CD4-positive, CD25-positive, alpha-beta regulatory T cell (primary cell): ENCODE results near the gene NOTCH2. TPM values are rescaled to one million over a fixed set of nuclear protein-coding genes. Genes with fewer than 3 reads are reported as not detected.
A peak's percentile ranks its signal among the peaks of the same experiment; 100 is the strongest.
"Not testable (repeated sequence)": the region's sequence is repeated elsewhere in the genome, so short reads cannot be mapped to it uniquely, and the experiment has no call there.

Source experiments
- ATAC-seq, 2 donors: fragments of 150-1000 bp; cut with Tn5 transposase; one replicate each; pipeline ENCODE4 v1.10.0; 2021; ENCODE audit warnings: low read depth in 2 of 2, moderate number of reproducible peaks in 2 of 2, moderate library complexity in 1 of 2
- DNase-seq, 3 donors: peaks; one replicate each; pipeline versions ENCODE4 v3.0.0 to v3.0.0-alpha.2; 2012 to 2022; ENCODE audit warnings: mixed read lengths in 1 of 3
- H3K27ac ChIP-seq: one replicate; pipeline ENCODE4 v1.7.0; 2013; ENCODE audit warnings: mild to moderate bottlenecking, low read length; ENCODE audit not compliant: insufficient read depth, poor library complexity, severe bottlenecking
- H3K27me3 ChIP-seq: one replicate; pipeline ENCODE4 v1.7.0; 2013; ENCODE audit warnings: low read length; ENCODE audit not compliant: control insufficient read depth, insufficient read depth
- H3K36me3 ChIP-seq: one replicate; pipeline ENCODE4 v1.7.0; 2013; ENCODE audit warnings: mild to moderate bottlenecking, low read length, moderate library complexity; ENCODE audit not compliant: control insufficient read depth, insufficient read depth
- H3K4me1 ChIP-seq: 2 replicates; pipeline ENCODE4 v1.7.0; 2013; ENCODE audit warnings: mild to moderate bottlenecking, low read length; ENCODE audit not compliant: insufficient read depth, control insufficient read depth, poor library complexity, severe bottlenecking
- H3K4me3 ChIP-seq: one replicate; pipeline ENCODE4 v1.7.0; 2013; ENCODE audit warnings: low read depth, mild to moderate bottlenecking, low read length, moderate library complexity
- H3K9me3 ChIP-seq, 2 experiments: 1 replicate in 1 of 2; 2 replicates in 1 of 2; pipeline ENCODE4 v1.7.0; 2013; ENCODE audit warnings: low read length in 2 of 2, mild to moderate bottlenecking in 1 of 2, moderate library complexity in 1 of 2; ENCODE audit not compliant: control insufficient read depth in 2 of 2
- H3K27ac Mint-ChIP-seq, 3 donors: one replicate each; pipeline ENCODE4 v1.8.0; 2020 to 2022; ENCODE audit warnings: mild to moderate bottlenecking in 3 of 3, mixed read lengths in 3 of 3, moderate library complexity in 2 of 3
- H3K27me3 Mint-ChIP-seq: one replicate; pipeline ENCODE4 v1.8.0; 2022; ENCODE audit warnings: mild to moderate bottlenecking, mixed read lengths
- H3K36me3 Mint-ChIP-seq: one replicate; pipeline ENCODE4 v1.8.0; 2020; ENCODE audit warnings: mixed read lengths
- H3K4me1 Mint-ChIP-seq, 4 donors: one replicate each; pipeline ENCODE4 v1.8.0; 2020 to 2022; ENCODE audit warnings: mixed read lengths in 4 of 4, mild to moderate bottlenecking in 1 of 4
- H3K4me3 Mint-ChIP-seq, 4 donors: one replicate each; pipeline ENCODE4 v1.8.0; 2020 to 2022; ENCODE audit warnings: mild to moderate bottlenecking in 4 of 4, mixed read lengths in 4 of 4, moderate library complexity in 3 of 4
- H3K9me3 Mint-ChIP-seq, 7 donors: one replicate each; pipeline ENCODE4 v1.8.0; 2020 to 2022; ENCODE audit warnings: mixed read lengths in 7 of 7, mild to moderate bottlenecking in 3 of 7, moderate library complexity in 2 of 7
- polyA plus RNA-seq, 4 donors: library from polyadenylated mRNA; unstranded; fragments of 300-500 nt; fragmentation: Illumina TruSeq; gene quantifications; one replicate each; pipeline ENCODE4 v1.2.3, GENCODE V29; 2021
- total RNA-seq: library from RNA; stranded (reverse); gene quantifications from one replicate; pipeline ENCODE4 v1.2.3, GENCODE V29; 2022

NOTCH2 gene
- total and polyA plus RNA-seq, 5 donors from 2014 or later, result 13.9 to 54.2 (median 20.6) TPM

GRCh38 chr1:120093548-120094181, 24.2 kb upstream of the NOTCH2 start:
- H3K4me1 ChIP-seq, H3K27ac Mint-ChIP-seq, H3K36me3 ChIP-seq, DNase-seq, H3K9me3 Mint-ChIP-seq, H3K27me3 Mint-ChIP-seq, H3K4me3 Mint-ChIP-seq, H3K4me3 ChIP-seq, H3K27ac ChIP-seq, H3K9me3 ChIP-seq, H3K27me3 ChIP-seq, H3K36me3 Mint-ChIP-seq: not testable (repeated sequence)
- peak in 1 of 2 donors; percentile 53 for ATAC-seq
- H3K4me1 Mint-ChIP-seq, result peaks cover 0 to 17% (median 1%) of the 10 kb centered on the region in 4 donors

GRCh38 chr1:120092232-120093218, 23.1 kb upstream of the NOTCH2 start:
- not testable (repeated sequence) for H3K27me3 ChIP-seq, H3K27me3 Mint-ChIP-seq, H3K9me3 Mint-ChIP-seq, H3K36me3 Mint-ChIP-seq, H3K27ac ChIP-seq, ATAC-seq, DNase-seq, H3K4me3 Mint-ChIP-seq, H3K36me3 ChIP-seq, H3K4me1 ChIP-seq, H3K27ac Mint-ChIP-seq, H3K9me3 ChIP-seq, H3K4me3 ChIP-seq
- peaks cover 0 to 21% (median 4%) of the 10 kb centered on the region in 4 donors for H3K4me1 Mint-ChIP-seq

GRCh38 chr1:120090830-120091229, 21.4 kb upstream of the NOTCH2 start:
- not testable (repeated sequence) for H3K27me3 Mint-ChIP-seq, H3K4me3 ChIP-seq, H3K36me3 Mint-ChIP-seq, H3K4me3 Mint-ChIP-seq, H3K27ac ChIP-seq, H3K27me3 ChIP-seq, H3K27ac Mint-ChIP-seq, DNase-seq, H3K9me3 ChIP-seq, H3K9me3 Mint-ChIP-seq, H3K4me1 ChIP-seq, ATAC-seq, H3K36me3 ChIP-seq
- peaks cover 0 to 20% (median 4%) of the 10 kb centered on the region in 4 donors for H3K4me1 Mint-ChIP-seq

GRCh38 chr1:120087959-120088358, 18.5 kb upstream of the NOTCH2 start:
- H3K27me3 Mint-ChIP-seq, H3K36me3 ChIP-seq, H3K4me1 ChIP-seq, H3K9me3 ChIP-seq, H3K36me3 Mint-ChIP-seq, H3K4me3 ChIP-seq, H3K27ac ChIP-seq, H3K9me3 Mint-ChIP-seq, H3K27me3 ChIP-seq: not testable (repeated sequence)
- DNase-seq (peak in 2 of 3 donors; percentile 28 to 41), ATAC-seq (peak; percentile 95 to 96)
- peak overlapping the region in 2 of 3 donors; percentile 57 to 62 for H3K27ac Mint-ChIP-seq
- H3K4me1 Mint-ChIP-seq, result peaks cover 0 to 18% (median 4%) of the 10 kb centered on the region in 4 donors
- peak overlapping the region in 3 of 4 donors; percentile 36 to 57 (median 56) for H3K4me3 Mint-ChIP-seq

GRCh38 chr1:120069920-120070214, 405 bp upstream of the NOTCH2 start:
- H3K27me3 ChIP-seq, H3K27me3 Mint-ChIP-seq, H3K4me3 Mint-ChIP-seq, H3K9me3 ChIP-seq, H3K9me3 Mint-ChIP-seq, H3K27ac Mint-ChIP-seq, H3K27ac ChIP-seq, H3K4me3 ChIP-seq, DNase-seq, H3K4me1 ChIP-seq, H3K36me3 ChIP-seq, H3K36me3 Mint-ChIP-seq: not testable (repeated sequence)
- H3K4me1 Mint-ChIP-seq, result peaks cover 0 to 11% (median 1%) of the 10 kb centered on the region in 4 donors
- peak in 1 of 2 donors; percentile 39 for ATAC-seq

- H3K27me3 Mint-ChIP-seq, H3K27ac Mint-ChIP-seq, H3K4me1 ChIP-seq, H3K36me3 Mint-ChIP-seq, ATAC-seq, H3K36me3 ChIP-seq, H3K4me3 ChIP-seq, H3K9me3 Mint-ChIP-seq, H3K9me3 ChIP-seq, H3K27me3 ChIP-seq: not testable (repeated sequence)
- H3K27ac ChIP-seq, result peak overlapping the region; percentile 47
- Mint-ChIP-seq H3K4me1 (peaks cover 0 to 11% (median 1%) of the 10 kb centered on the region in 4 donors), H3K4me3 (peak overlapping the region in 3 of 4 donors; percentile 66 to 81 (median 69))
- DNase-seq, result peak in 1 of 3 donors; percentile 24
Observed at GRCh38 chr1:120068683-120069066, 787 bp downstream of the NOTCH2 start.

- H3K36me3 Mint-ChIP-seq, result not testable (repeated sequence)
Observed at GRCh38 chr1:120048208-120048607, 21.3 kb downstream of the NOTCH2 start.

GRCh38 chr1:120041771-120042170, 27.7 kb downstream of the NOTCH2 start:
- H3K36me3 Mint-ChIP-seq, H3K9me3 Mint-ChIP-seq, H3K27me3 Mint-ChIP-seq, DNase-seq, H3K27ac ChIP-seq, H3K4me3 Mint-ChIP-seq, H3K4me3 ChIP-seq, H3K27me3 ChIP-seq, H3K27ac Mint-ChIP-seq, H3K4me1 ChIP-seq, H3K9me3 ChIP-seq, H3K36me3 ChIP-seq, H3K4me1 Mint-ChIP-seq, ATAC-seq: not testable (repeated sequence)

More at GRCh38 chr1:120048208-120048607, 21.3 kb downstream of the NOTCH2 start:
- H3K27ac ChIP-seq, H3K27me3 Mint-ChIP-seq, DNase-seq, H3K4me1 ChIP-seq, H3K4me3 Mint-ChIP-seq, H3K27ac Mint-ChIP-seq, H3K4me3 ChIP-seq, H3K4me1 Mint-ChIP-seq, ATAC-seq, H3K36me3 ChIP-seq, H3K9me3 Mint-ChIP-seq, H3K9me3 ChIP-seq, H3K27me3 ChIP-seq: not testable (repeated sequence)
